ENCODE measurements around the gene ZBTB18.

The ZBTB18 gene

GRCh38 chr1:244102468-244102867, 51.4 kb downstream of the ZBTB18 start:
- no peak for FAIRE-seq
- DNase-seq (ENCODE audit: insufficient read length) = no peak
- TF ChIP-seq TAF1 (IDR thresholded peaks at IDR 0.05; ENCODE audit: borderline replicate concordance, low read depth, low read length) (no peak), POLR2AphosphoS5 (IDR thresholded peaks at IDR 0.05; ENCODE audit: low read depth, low read length) (no peak), POLR2A (IDR thresholded peaks at IDR 0.05; ENCODE audit: low read depth, low read length) (no peak)

GRCh38 chr1:244104309-244105060, 53.4 kb downstream of the ZBTB18 start:
- DNase-seq (ENCODE audit: insufficient read length) (no peak), FAIRE-seq (no peak)
- TF ChIP-seq POLR2AphosphoS5 (IDR thresholded peaks at IDR 0.05; ENCODE audit: low read depth, low read length) = no peak
- no peak for TF ChIP-seq TAF1 (IDR thresholded peaks at IDR 0.05; ENCODE audit: borderline replicate concordance, low read depth, low read length)
- no peak for TF ChIP-seq POLR2A (IDR thresholded peaks at IDR 0.05; ENCODE audit: low read depth, low read length)

GRCh38 chr1:244106176-244106575, 55.1 kb downstream of the ZBTB18 start:
- FAIRE-seq (no peak), DNase-seq (ENCODE audit: insufficient read length) (no peak)
- TF ChIP-seq POLR2AphosphoS5 (IDR thresholded peaks at IDR 0.05; ENCODE audit: low read depth, low read length) = no peak
- no peak for TF ChIP-seq TAF1 (IDR thresholded peaks at IDR 0.05; ENCODE audit: borderline replicate concordance, low read depth, low read length)
- no peak for TF ChIP-seq POLR2A (IDR thresholded peaks at IDR 0.05; ENCODE audit: low read depth, low read length)

Measured in GM12892 (cell line).